ENCODE data around the gene RORC.
"Not testable (repeated sequence)": the region's sequence is repeated elsewhere in the genome, so short reads cannot be mapped to it uniquely, and the experiment has no call there.

Gene RORC

GRCh38 chr1:151803915-151804314 lies 27.7 kb downstream of the RORC start:
- no peak for FAIRE-seq

GRCh38 chr1:151803164-151803563 lies 28.4 kb downstream of the RORC start:
- FAIRE-seq, result no peak

GRCh38 chr1:151802372-151802771 lies 29.2 kb downstream of the RORC start:
- FAIRE-seq, result no peak

- no peak for FAIRE-seq
These were observed 29.8 kb downstream of the RORC start for GRCh38 chr1:151801846-151802245.

GRCh38 chr1:151801310-151801820 lies 30.2 kb downstream of the RORC start:
- FAIRE-seq, result no peak

GRCh38 chr1:151800830-151801229 lies 30.8 kb downstream of the RORC start:
- FAIRE-seq, result no peak

GRCh38 chr1:151799179-151800022 lies 32.2 kb downstream of the RORC start:
- FAIRE-seq, result no peak

- no peak for FAIRE-seq
These were observed 33.0 kb downstream of the RORC start for GRCh38 chr1:151798571-151798970.

GRCh38 chr1:151790940-151791651 lies 40.5 kb downstream of the RORC start:
- no peak for FAIRE-seq

GRCh38 chr1:151790071-151790939 lies 41.3 kb downstream of the RORC start, which contains the start of gene TDRKH:
TSS of gene TDRKH (minus strand) at chr1:151790500. CDS start at chr1:151783022, 7,478 bp downstream.
- FAIRE-seq, result peak; percentile 99

GRCh38 chr1:151787689-151788088 lies 43.9 kb downstream of the RORC start:
- no peak for FAIRE-seq

- FAIRE-seq, result no peak
These were observed 47.8 kb downstream of the RORC start for GRCh38 chr1:151783796-151784195.

GRCh38 chr1:151782741-151783140 lies 48.9 kb downstream of the RORC start:
- FAIRE-seq, result no peak

- FAIRE-seq, result not testable (repeated sequence)
These were observed 49.6 kb downstream of the RORC start for GRCh38 chr1:151782026-151782425.

- not testable (repeated sequence) for FAIRE-seq
These were observed 50.9 kb downstream of the RORC start for GRCh38 chr1:151780736-151781135.

GRCh38 chr1:151779852-151780251 lies 51.8 kb downstream of the RORC start:
- FAIRE-seq, result no peak

GRCh38 chr1:151777317-151777716 lies 54.3 kb downstream of the RORC start:
- no peak for FAIRE-seq

- FAIRE-seq, result no peak
These were observed 54.9 kb downstream of the RORC start for GRCh38 chr1:151776665-151777062.

GRCh38 chr1:151775894-151776664 lies 55.5 kb downstream of the RORC start:
- no peak for FAIRE-seq

GRCh38 chr1:151774256-151774922 lies 57.2 kb downstream of the RORC start:
- FAIRE-seq, result no peak

- FAIRE-seq, result no peak
These were observed 57.9 kb downstream of the RORC start for GRCh38 chr1:151773702-151774101.

Data from A204.1 (cell line).